K562 (cell line): ENCODE results near the gene HNRNPM. TPM values are rescaled to one million over a fixed set of nuclear protein-coding genes. Genes with fewer than 3 reads are reported as not detected.
A peak's percentile ranks its signal among the peaks of the same experiment; 100 is the strongest.

Source experiments
- ATAC-seq: fragments of 200-7000 bp; cut with Tn5 transposase; 3 replicates; pipeline ENCODE4 v1.9.1; 2020; ENCODE audit warnings: moderate library complexity
- BruUV-seq: library from RNA; stranded (reverse); fragments of 400-500 nt; replicated peaks from 2 replicates; lab custom pipeline; 2021; lab: Mats Ljungman, UMichigan
- CTCF ChIA-PET: fragments of 300-600 bp; formaldehyde crosslinking; extraction: SDS; loops from one replicate; lab custom pipeline; 2021; ENCODE audit warnings: low intra/inter-chr PET ratio; lab: Yijun Ruan, JAX
- POLR2A ChIA-PET: fragments of 300-600, 350-650 bp; sonication (Branson Sonifier 250); formaldehyde crosslinking; extraction: SDS; loops from one replicate; lab custom pipeline; 2021; ENCODE audit warnings: antibody characterized with exemption, inconsistent platforms; lab: Yijun Ruan, JAX
- DNase-seq, 4 experiments: peaks; one replicate each; pipeline versions ENCODE4 v3.0.0 to v3.0.0-alpha.2; 2011 to 2018; ENCODE audit warnings: low spot score in 3 of 4, mixed read lengths in 3 of 4; ENCODE audit errors: extremely low read depth in 1 of 4
- FAIRE-seq: peaks from 2 replicates; lab custom pipeline; 2011; peaks lifted over from hg19 to GRCh38; lab: Jason Lieb, UNC
- H2AFZ ChIP-seq: 2 replicates; pipeline ENCODE4 v1.6.0; 2011; ENCODE audit warnings: low read depth, low read length, control low read depth, inconsistent platforms
- H3K27ac ChIP-seq: fragments of 200-600 bp; 3 replicates; pipeline ENCODE4 v1.8.0; 2011; ENCODE audit warnings: low read depth, mild to moderate bottlenecking, control low read depth, inconsistent platforms, low read length, moderate library complexity, mixed read lengths; ENCODE audit errors: extremely low read depth
- H3K27me3 ChIP-seq, 2 experiments: fragments of 300-600 bp in 1 of 2; 2 replicates in 1 of 2; 3 replicates in 1 of 2; pipeline versions ENCODE4 v1.6.0 to v1.8.0; 2011; ENCODE audit warnings: inconsistent platforms in 2 of 2, low read length in 2 of 2, mild to moderate bottlenecking in 1 of 2, mixed read lengths in 1 of 2, moderate library complexity in 1 of 2; ENCODE audit not compliant: control insufficient read depth in 2 of 2, insufficient read depth in 2 of 2
- H3K36me3 ChIP-seq: fragments of 300-600 bp; 3 replicates; pipeline ENCODE4 v1.8.0; 2011; ENCODE audit warnings: mild to moderate bottlenecking, low read length, inconsistent platforms; ENCODE audit not compliant: control insufficient read depth, insufficient read depth
- H3K4me1 ChIP-seq, 2 experiments: fragments of 200-600 bp in 1 of 2; replicated peaks in 1 of 2; 2 replicates in 1 of 2; 3 replicates in 1 of 2; pipeline versions ENCODE4 v1.5.1 to v1.8.0; 2011; ENCODE audit warnings: inconsistent platforms in 2 of 2, low read length in 2 of 2, mild to moderate bottlenecking in 1 of 2, mixed read lengths in 1 of 2, moderate library complexity in 1 of 2; ENCODE audit not compliant: control insufficient read depth in 2 of 2, insufficient read depth in 2 of 2
- H3K4me2 ChIP-seq: 2 replicates; pipeline ENCODE4 v1.6.1; 2011; ENCODE audit warnings: low read length, control low read depth, inconsistent platforms, mixed read lengths; ENCODE audit not compliant: insufficient read depth
- H3K4me3 ChIP-seq: fragments of 200-600 bp; sonication (generic), shearing (Covaris generic); 2 replicates; pipeline ENCODE4 v1.5.1; 2016; ENCODE audit warnings: control low read depth, inconsistent platforms
- H3K79me2 ChIP-seq: fragments of 200-600 bp; 3 replicates; pipeline ENCODE4 v1.8.0; 2011; ENCODE audit warnings: low read length, inconsistent platforms; ENCODE audit not compliant: control insufficient read depth, insufficient read depth
- H3K9ac ChIP-seq, 2 experiments: 2 replicates each; pipeline versions ENCODE4 v1.6.0 to v1.6.1; 2011; ENCODE audit warnings: low read depth in 2 of 2, low read length in 2 of 2, control low read depth in 1 of 2, inconsistent platforms in 1 of 2, mild to moderate bottlenecking in 1 of 2, mixed read lengths in 1 of 2; ENCODE audit not compliant: insufficient read depth in 1 of 2
- H3K9me1 ChIP-seq: one replicate; pipeline ENCODE4 v1.6.0; 2011; ENCODE audit warnings: inconsistent platforms, mild to moderate bottlenecking, low read length, moderate library complexity; ENCODE audit not compliant: control insufficient read depth, insufficient read depth
- H3K9me3 ChIP-seq: replicated peaks from 2 replicates; pipeline ENCODE4 v1.5.1; 2011; ENCODE audit warnings: low read depth, low read length, inconsistent platforms; ENCODE audit not compliant: control insufficient read depth, insufficient read depth
- H4K20me1 ChIP-seq: replicated peaks from 2 replicates; pipeline ENCODE4 v1.6.1; 2011; ENCODE audit warnings: low read length, inconsistent platforms, mixed read lengths; ENCODE audit not compliant: control insufficient read depth, insufficient read depth
- ELF4 ChIP-seq: fragments of 450-650 bp; formaldehyde crosslinking; IDR thresholded peaks from 2 replicates; pipeline ENCODE4 v1.4.0; 2022; ENCODE audit warnings: missing genetic modification characterization
- FOXJ2 ChIP-seq: fragments of 200-800 bp; sonication (Bioruptor generic); IDR thresholded peaks from 2 replicates; pipeline ENCODE4 v1.6.1; 2016; ENCODE audit warnings: missing genetic modification characterization, missing compliant biosample characterization
- HINFP ChIP-seq: fragments of 450-650 bp; conservative IDR thresholded peaks from 2 replicates; pipeline ENCODE4 v1.6.1; 2016; ENCODE audit warnings: missing genetic modification characterization, low read depth, mild to moderate bottlenecking, control low read depth, missing compliant biosample characterization
- HOXB6 ChIP-seq: fragments of 250-450 bp; sonication (Bioruptor Pico); IDR thresholded peaks from 2 replicates; pipeline ENCODE4 v1.5.1; 2022; ENCODE audit warnings: mild to moderate bottlenecking, borderline replicate concordance
- KDM5B ChIP-seq: fragments of 200-600 bp; sonication (generic); IDR thresholded peaks from 2 replicates; pipeline ENCODE4 v1.6.1; 2012; ENCODE audit warnings: low read depth, mild to moderate bottlenecking, moderate library complexity, low read length, control low read depth, inconsistent platforms; ENCODE audit not compliant: insufficient replicate concordance
- MCM5 ChIP-seq: fragments of 450-650 bp; IDR thresholded peaks from 2 replicates; pipeline ENCODE4 v1.6.1; 2016; ENCODE audit warnings: low read depth
- POLR2AphosphoS2 ChIP-seq: IDR thresholded peaks from 2 replicates; pipeline ENCODE4 v1.6.1; 2012; ENCODE audit warnings: low read length, improper control_type of control experiment
- ZBTB26 ChIP-seq: fragments of 450-650 bp; formaldehyde crosslinking; IDR thresholded peaks from 2 replicates; pipeline ENCODE4 v1.4.0; 2022; ENCODE audit warnings: missing genetic modification characterization
- WGBS: fragments of 100-300 bp; shearing (Covaris generic); methylation state at CpG from one replicate; pipeline ENCODE4 v1.1.6; 2016; ENCODE audit warnings: low coverage, mixed read lengths; ENCODE audit not compliant: insufficient coverage; ENCODE audit errors: missing lambda C conversion rate; 5-methylcytosine and 5-hydroxymethylcytosine counted together
- in situ Hi-C: fragments of 300-500 bp; cut with MboI; formaldehyde crosslinking; loops from 4 replicates; pipeline ENCODE4 v1.15.0; 2018; ENCODE audit warnings: inconsistent platforms, mixed read lengths
- intact Hi-C: fragments of 100-400 bp; cut with micrococcal nuclease; formaldehyde crosslinking; loops from 2 replicates; pipeline ENCODE4 v1.14.2; 2022
- polyA plus RNA-seq, 8 experiments: library from polyadenylated mRNA; depleted of rRNA in 4 of 8; stranded (reverse) in 5 of 8; unstranded in 3 of 8; fragments of >200 nt; fragmentation: Nextera tagmentation in 2 of 8; fragmentation: Illumina TruSeq in 1 of 8; extraction: Ambion mirVana in 2 of 8; extraction: Trizol in 1 of 8; gene quantifications; 2 replicates each; pipeline versions ENCODE4 v1.2.1 to v1.2.3, GENCODE V29; 2011 to 2014; ENCODE audit warnings: inconsistent platforms in 1 of 8, missing spikeins in 1 of 8
- total RNA-seq, 7 experiments: library from RNA; depleted of rRNA in 6 of 7; stranded (reverse); fragments of >200 nt in 6 of 7; fragmentation: Illumina TruSeq in 2 of 7; extraction: Trizol in 2 of 7; gene quantifications; 2 replicates each; pipeline versions ENCODE4 v1.2.1 to v1.2.3, GENCODE V29; 2011 to 2021; ENCODE audit warnings: low replicate concordance in 1 of 7
- TF ChIP-seq, protein P1 (sequence below): sonication (generic); formaldehyde crosslinking; IDR thresholded peaks from 2 replicates; pipeline ENCODE4 v1.8.0; 2022; ENCODE audit warnings: mild to moderate bottlenecking, low read depth, missing genetic modification reagents

The HNRNPM gene
- total and polyA plus RNA-seq, 9 of the 15 experiments (the other 6 are each of a cell fraction or from before 2014, with no cell fraction given), result 11.1 to 340 (median 195) TPM

GRCh38 chr19:8503510-8503909 lies 58.7 kb downstream of the HNRNPM start:
- no peak for FAIRE-seq
- Histone ChIP-seq H3K4me2 (no peak overlapping the region), H3K9me1 (no peaks in the 10 kb centered on the region), H3K4me1 (peaks cover 12 to 58% of the 10 kb centered on the region in 2 experiments; a peak in 4 of 5 replicates), H3K27me3 (peaks cover 0 to 5% of the 10 kb centered on the region in 2 experiments; a peak in 2 of 5 replicates), H3K27ac (no peak overlapping the region), H4K20me1 (no peaks in the 10 kb centered on the region), H3K4me3 (no peak overlapping the region), H3K9me3 (no peaks in the 10 kb centered on the region), H3K9ac (peak overlapping the region in 1 of 2 experiments; percentile 45; a peak in 1 of 4 replicates), H3K36me3 (no peaks in the 10 kb centered on the region), H2AFZ (no peak overlapping the region), H3K79me2 (no peaks in the 10 kb centered on the region)
- BruUV-seq, result no TSS peak
- POLR2A ChIA-PET, result interaction anchor here (0.6 to 1.0 kb wide), 2 partner anchors 10 to 21 kb away, joined by 3 to 4 read pairs; partner anchors contain the start of gene ZNF414
- ATAC-seq, result no peak
- intact Hi-C loops (no loop called here), in situ Hi-C loops (no loop called here)
- TF ChIP-seq ELF4 (no peak), KDM5B (no peak), FOXJ2 (tag) (no peak), HOXB6 (CRISPR knock-in tag) (no peak), MCM5 (no peak), HINFP (tag) (no peak), ZBTB26 (CRISPR knock-in tag) (no peak), POLR2AphosphoS2 (no peak)
- TF ChIP-seq, protein P1, sequence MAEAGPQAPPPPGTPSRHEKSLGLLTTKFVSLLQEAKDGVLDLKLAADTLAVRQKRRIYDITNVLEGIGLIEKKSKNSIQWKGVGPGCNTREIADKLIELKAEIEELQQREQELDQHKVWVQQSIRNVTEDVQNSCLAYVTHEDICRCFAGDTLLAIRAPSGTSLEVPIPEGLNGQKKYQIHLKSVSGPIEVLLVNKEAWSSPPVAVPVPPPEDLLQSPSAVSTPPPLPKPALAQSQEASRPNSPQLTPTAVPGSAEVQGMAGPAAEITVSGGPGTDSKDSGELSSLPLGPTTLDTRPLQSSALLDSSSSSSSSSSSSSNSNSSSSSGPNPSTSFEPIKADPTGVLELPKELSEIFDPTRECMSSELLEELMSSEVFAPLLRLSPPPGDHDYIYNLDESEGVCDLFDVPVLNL (CRISPR knock-in tag), result no peak
- DNase-seq, result no peak
- CTCF ChIA-PET, result no interaction called here
- WGBS, result 63% methylated on average over 7 of the region's 7 CpGs
